NCI-H446 (cell line): ENCODE results near the gene SLC4A2.

Experiments used
- DNase-seq, 2 experiments: peaks; one replicate each; lab custom pipeline; 2025; lab: John Stamatoyannopoulos, UW

The SLC4A2 gene

DNA sequence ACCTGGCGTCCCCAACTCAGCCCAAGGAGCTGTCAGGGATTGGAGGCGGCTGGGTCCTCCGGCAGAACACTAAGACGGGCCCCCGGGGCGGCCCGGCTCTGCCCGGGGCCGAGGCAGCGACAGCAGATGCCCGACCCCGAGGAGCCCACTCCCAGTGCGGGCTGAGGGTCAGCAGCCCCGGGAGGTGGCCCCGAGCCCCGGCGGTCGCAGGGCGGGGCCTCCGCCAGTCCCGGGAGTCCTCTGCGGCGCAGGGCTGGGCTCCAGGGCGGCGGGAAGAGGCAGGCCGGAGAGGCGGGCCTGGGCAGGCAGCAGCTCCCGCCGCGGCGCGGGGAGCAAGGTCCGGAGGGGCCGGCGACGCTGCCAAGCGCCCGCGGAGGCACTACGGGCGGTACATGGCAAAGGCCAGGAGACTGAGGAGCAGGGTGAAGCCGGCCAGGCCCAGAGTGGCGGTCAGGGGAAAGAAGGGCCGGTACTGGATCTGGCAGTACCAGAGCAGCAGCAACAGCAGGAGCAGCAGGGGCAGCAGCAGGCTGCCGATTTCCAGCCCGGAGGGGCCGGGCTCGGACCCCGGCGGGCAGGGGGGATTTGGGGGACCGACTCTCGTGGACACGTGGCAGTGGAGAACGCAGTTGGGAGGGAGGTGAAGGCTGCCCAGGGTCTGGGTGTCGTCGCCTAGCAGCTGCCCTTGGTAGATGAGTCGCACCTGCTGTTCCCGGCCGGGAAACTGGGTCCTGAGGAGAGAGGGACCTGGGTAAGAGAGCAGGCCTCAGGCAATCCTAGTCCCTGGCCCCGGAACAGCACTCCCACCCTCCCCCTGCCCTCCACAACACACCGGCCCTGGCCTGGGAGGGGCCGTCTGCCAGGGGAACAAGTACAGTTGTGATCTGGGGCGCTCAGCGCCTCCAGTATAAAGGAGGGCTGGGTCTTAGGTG lies 22.0 kb downstream of the SLC4A2 start:
- peak in 1 of 2 experiments; percentile 48 for DNase-seq

GRCh38 chr7:151082141-151083070 lies 23.0 kb downstream of the SLC4A2 start:
- no peak for DNase-seq

- peak; percentile 32 to 76 for DNase-seq
Observed at GRCh38 chr7:151083071-151083823, 23.9 kb downstream of the SLC4A2 start, which contains the start of gene TMUB1. Gene TMUB1, minus strand, starts transcription at chr7:151083493. Its CDS starts 930 bp downstream, at chr7:151082563.

GRCh38 chr7:151083824-151084160 lies 24.4 kb downstream of the SLC4A2 start:
- no peak for DNase-seq

GRCh38 chr7:151085329-151085690 lies 25.9 kb downstream of the SLC4A2 start:
- no peak for DNase-seq

DNA sequence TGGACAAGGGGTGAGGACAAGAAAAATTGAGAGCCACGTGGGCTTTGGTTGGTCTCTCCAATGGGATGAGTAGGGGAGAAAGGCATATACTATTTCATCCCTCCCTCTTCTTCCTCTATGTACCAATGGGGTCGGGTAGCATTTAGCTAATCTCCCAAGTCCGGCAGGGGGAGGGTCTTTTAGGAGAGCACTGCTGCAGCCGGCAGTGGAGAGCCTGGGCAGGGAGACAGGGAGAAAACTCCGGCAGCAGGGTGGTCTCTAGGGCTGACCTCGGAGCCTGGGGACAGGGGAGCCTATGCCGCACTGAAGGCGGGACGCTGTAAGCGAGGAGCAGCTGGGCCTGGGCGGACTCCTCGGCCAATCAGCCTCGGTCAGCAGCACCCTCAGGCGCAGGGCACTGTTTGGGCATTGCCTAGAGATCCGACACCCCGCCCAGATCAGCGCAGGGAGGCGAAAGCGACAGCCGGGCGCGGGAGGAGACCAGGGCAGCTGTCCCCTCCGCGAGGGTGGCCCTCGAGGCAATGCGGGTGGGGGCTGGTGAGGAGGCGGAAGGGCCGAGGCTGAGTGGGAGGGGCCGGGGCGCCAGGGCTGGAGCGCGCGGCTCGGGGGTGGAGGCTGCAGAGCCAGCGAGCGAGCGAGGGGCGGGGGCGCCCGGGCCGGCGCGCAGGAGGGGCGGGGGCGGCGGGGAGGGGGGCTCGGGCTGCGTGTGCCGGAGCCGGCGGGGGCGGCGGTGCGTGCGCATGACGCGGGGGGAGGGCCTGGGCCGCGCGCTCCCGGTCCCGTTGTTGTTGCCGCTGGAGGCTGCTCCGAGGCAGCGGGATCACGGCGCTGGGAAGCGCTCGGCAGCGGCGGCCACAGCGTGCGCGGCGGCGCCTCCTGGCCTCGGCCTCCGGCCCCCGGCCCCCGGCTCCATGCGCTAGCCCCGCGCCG lies 26.6 kb downstream of the SLC4A2 start, which contains the start of gene AGAP3:
AGAP3 (plus strand) TSS at position 785 of the 930 bp plus-strand sequence. CDS start 267 bp downstream, outside the sequence.
- DNase-seq: peak; percentile 23 to 79

DNA sequence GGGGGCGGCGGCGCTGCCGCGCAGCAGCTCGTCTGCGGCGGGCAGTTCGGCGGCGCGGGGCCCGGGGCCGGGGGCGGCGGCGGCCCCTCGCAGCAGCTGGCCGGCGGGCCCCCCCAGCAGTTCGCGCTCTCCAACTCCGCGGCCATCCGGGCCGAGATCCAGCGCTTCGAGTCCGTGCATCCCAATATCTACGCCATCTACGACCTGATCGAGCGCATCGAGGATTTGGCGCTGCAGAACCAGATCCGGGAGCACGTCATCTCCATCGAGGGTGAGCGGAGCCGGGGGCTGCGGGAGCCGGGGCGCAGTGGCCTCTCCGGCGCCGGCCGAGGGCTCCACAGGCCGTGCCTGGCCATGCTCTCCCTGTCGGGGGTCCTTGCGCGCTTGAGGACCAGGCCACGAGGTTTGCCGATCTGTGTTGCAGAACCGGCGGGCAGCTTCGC lies 27.4 kb downstream of the SLC4A2 start:
- DNase-seq: peak; percentile 24 to 25

GRCh38 chr7:151087245-151088018 lies 28.0 kb downstream of the SLC4A2 start:
- DNase-seq: peak in 1 of 2 experiments; percentile 30

DNA sequence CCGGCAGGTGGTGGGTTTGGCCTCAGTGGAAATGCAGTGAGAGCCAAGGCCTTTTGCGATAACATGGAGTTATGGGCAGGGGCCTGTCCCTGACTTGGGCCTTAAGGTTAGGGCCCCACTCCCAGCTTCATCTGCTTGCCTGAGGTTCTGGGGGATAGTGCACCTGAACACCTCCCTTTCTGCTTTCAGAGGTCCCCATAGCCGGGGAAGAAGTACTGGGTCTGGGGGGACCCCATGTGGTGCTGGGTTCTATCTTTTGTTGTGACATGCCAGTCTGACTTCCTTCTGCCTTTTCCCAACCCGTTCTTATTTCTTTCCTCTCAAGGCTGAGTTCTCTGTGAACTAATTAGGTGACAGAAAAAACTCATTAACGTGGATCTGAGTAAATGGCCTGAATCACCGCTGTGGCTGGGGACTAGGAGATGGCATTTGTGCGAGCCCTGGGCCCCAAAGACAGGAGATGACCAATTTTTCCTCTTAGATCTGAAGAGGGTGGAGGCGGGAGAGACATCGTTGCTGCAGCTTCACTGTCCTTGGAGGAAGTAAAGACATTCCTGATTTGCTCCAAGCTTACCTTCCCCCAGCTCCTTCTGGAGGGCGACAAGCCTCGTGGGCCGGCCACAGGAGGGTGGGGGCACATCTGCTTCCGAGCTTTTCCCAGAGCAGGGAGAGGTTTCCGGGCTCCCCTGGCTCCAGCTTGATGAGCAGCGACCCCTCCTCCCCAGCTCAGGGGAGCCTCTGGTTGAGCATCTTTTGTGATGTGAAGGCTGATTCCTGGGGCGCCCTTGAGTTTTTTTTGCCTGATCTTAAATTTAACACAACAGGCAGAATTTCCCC lies 28.8 kb downstream of the SLC4A2 start:
- DNase-seq: no peak

DNA sequence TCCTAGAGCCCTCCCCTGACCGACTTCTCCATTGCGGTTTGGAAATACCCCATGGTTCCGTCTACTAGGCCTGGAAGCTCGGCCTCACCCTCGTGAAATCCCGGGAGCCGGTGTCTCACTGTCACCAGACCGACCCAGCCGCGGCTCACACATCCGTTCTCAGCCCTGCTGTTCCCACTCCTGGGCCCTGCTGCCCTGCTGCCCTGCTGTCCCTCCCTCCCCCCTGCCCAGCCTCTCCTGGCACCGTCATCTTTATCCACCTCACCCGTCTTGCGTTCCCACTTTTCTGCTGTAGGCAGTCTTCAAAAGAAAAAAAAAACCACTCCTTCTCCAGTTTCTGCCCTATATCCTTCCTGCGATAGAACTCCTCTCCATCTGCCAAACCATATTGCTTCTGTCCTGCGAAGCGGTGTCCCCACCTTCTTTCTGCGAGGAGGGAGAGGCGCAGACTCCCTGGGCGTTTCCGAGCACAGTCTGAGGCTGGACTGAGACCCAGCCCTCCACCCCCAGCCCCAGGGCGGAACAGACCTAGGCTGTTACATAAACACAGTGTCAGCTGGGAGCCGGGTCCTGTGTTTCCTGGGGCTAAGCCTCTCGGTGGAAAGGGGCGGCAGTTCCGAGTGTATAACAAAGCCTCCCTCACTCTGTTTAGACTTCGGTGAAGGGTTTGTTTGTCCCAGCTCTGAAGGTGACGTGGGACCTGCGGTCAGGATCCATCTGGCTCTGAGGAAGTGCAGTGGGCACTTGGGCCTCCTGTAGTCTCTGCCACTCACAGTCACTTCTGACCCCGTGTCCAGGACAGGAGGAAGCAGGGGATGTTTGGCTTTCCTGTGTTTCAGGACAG lies 29.7 kb downstream of the SLC4A2 start:
- DNase-seq: peak in 1 of 2 experiments; percentile 10

- DNase-seq: no peak
Observed at GRCh38 chr7:151089893-151090730, 30.7 kb downstream of the SLC4A2 start.

DNA sequence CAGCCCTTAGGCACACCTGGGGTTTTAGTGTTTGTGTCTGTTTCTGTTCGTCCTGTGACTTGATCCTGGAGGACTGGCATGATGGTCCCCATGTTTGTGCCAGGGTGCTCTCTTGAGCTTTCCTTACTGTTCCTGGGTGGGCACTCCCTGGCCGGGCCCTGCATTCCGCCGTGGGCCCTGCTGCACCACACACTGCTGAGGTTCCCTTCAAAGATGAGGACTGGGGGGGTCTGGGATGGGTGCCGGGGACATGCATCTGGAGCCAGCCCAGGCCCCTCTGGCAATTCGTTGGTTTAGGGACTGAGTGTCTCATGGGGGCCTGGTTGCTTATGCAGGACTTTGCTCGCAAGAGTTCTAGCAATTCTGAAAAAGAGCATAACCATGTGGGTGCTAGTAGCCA lies 31.6 kb downstream of the SLC4A2 start:
- no peak for DNase-seq

GRCh38 chr7:151091431-151091830 lies 32.0 kb downstream of the SLC4A2 start:
- no peak for DNase-seq

- no peak for DNase-seq
Observed at GRCh38 chr7:151091988-151092387, 32.6 kb downstream of the SLC4A2 start.

DNA sequence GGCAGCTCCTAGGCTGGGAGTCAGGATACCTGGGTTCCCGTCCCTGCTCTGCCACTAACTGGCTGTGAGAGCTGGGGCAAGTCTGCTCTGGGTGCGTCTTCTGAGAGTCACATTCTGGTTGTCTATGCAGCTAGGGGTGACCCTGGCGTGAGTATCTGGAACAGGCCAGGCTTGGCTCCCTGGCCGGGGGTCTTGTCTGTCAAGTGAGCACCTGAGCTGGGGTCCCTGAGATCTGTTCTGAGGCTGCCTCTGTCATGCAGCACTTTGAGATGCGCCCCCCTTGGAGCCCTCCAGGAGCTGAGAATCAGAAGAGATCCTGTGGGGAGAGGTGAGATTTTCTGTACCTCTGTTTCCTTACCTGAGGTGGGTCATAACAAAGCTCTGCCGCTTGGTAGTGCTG lies 34.4 kb downstream of the SLC4A2 start:
- DNase-seq: no peak

- no peak for DNase-seq
Observed at GRCh38 chr7:151094675-151095074, 35.3 kb downstream of the SLC4A2 start.
